Activated CD4-positive, alpha-beta memory T cell treated with anti-CD3 and anti-CD28 coated beads for 36 hours (primary cell): Measurements from ENCODE around the gene ZBED5. TPM values are rescaled to one million over a fixed set of nuclear protein-coding genes. Genes with fewer than 3 reads are reported as not detected.
"Not testable (repeated sequence)": the region's sequence is repeated elsewhere in the genome, so short reads cannot be mapped to it uniquely, and the experiment has no call there.

Source experiments
- CTCF ChIA-PET: fragments of 350-600 bp; sonication (Branson Sonifier 250); formaldehyde crosslinking; loops from one replicate; lab custom pipeline; 2021; ENCODE audit warnings: antibody characterized with exemption, inconsistent platforms; lab: Charles Lee
- POLR2A ChIA-PET: fragments of 350-600 bp; sonication (Branson Sonifier 250); formaldehyde crosslinking; loops from one replicate; lab custom pipeline; 2021; ENCODE audit warnings: antibody characterized with exemption; lab: Charles Lee
- DNase-seq: peaks from one replicate; pipeline ENCODE4 v3.0.0-alpha.2; 2020
- H3K27ac Mint-ChIP-seq: one replicate; pipeline ENCODE4 v1.8.0; 2021; ENCODE audit warnings: mixed read lengths
- H3K27me3 Mint-ChIP-seq: one replicate; pipeline ENCODE4 v1.8.0; 2021; ENCODE audit warnings: mixed read lengths
- H3K36me3 Mint-ChIP-seq: one replicate; pipeline ENCODE4 v1.8.0; 2021; ENCODE audit warnings: mixed read lengths
- H3K4me1 Mint-ChIP-seq: one replicate; pipeline ENCODE4 v1.8.0; 2021; ENCODE audit warnings: low read depth, mixed read lengths
- H3K4me3 Mint-ChIP-seq: one replicate; pipeline ENCODE4 v1.8.0; 2021; ENCODE audit warnings: mild to moderate bottlenecking, mixed read lengths
- H3K9me3 Mint-ChIP-seq: one replicate; pipeline ENCODE4 v1.8.0; 2021; ENCODE audit warnings: mixed read lengths
- intact Hi-C: fragments of 100-400 bp; cut with micrococcal nuclease; formaldehyde crosslinking; loops from one replicate; pipeline ENCODE4 v1.15.1; 2023
- total RNA-seq, 2 experiments: library from RNA; stranded (reverse); gene quantifications; one replicate each; pipeline ENCODE4 v1.2.3, GENCODE V29; 2021

The ZBED5 gene
- total RNA-seq, 2 experiments from 2014 or later, result 39.8 to 43.3 TPM

GRCh38 chr11:10893714-10894151 is 35.9 kb upstream of the ZBED5 start:
- Mint-ChIP-seq H3K36me3 (peaks cover 7% of the 10 kb centered on the region), H3K4me1 (no peaks in the 10 kb centered on the region), H3K9me3 (peaks cover 13% of the 10 kb centered on the region), H3K27me3 (peaks cover 7% of the 10 kb centered on the region), H3K27ac (no peak overlapping the region), H3K4me3 (no peak overlapping the region)
- intact Hi-C loops, result no loop called here
- POLR2A ChIA-PET, result no interaction called here
- DNase-seq, result no peak
- CTCF ChIA-PET, result interaction anchor here (2.4 kb wide), 1 partner anchor 15 kb away, joined by 9 read pairs; no protein-coding TSS in a partner anchor

GRCh38 chr11:10892250-10892649 is 34.4 kb upstream of the ZBED5 start:
- ChIA-PET CTCF (no interaction called here), POLR2A (no interaction called here)
- no peak for DNase-seq
- Mint-ChIP-seq H3K9me3 (peaks cover 13% of the 10 kb centered on the region), H3K27ac (no peak overlapping the region), H3K36me3 (peaks cover 7% of the 10 kb centered on the region), H3K27me3 (peaks cover 7% of the 10 kb centered on the region), H3K4me1 (no peaks in the 10 kb centered on the region), H3K4me3 (no peak overlapping the region)
- intact Hi-C loops, result no loop called here

- no peak for DNase-seq
- ChIA-PET CTCF (no interaction called here), POLR2A (no interaction called here)
- intact Hi-C loops, result no loop called here
- Mint-ChIP-seq H3K36me3 (peaks cover 7% of the 10 kb centered on the region), H3K4me3 (no peak overlapping the region), H3K27me3 (peaks cover 7% of the 10 kb centered on the region), H3K4me1 (no peaks in the 10 kb centered on the region), H3K27ac (no peak overlapping the region), H3K9me3 (peaks cover 13% of the 10 kb centered on the region)
Observed at GRCh38 chr11:10891151-10891720, 33.4 kb upstream of the ZBED5 start.

GRCh38 chr11:10890083-10890482 is 32.2 kb upstream of the ZBED5 start:
- CTCF ChIA-PET, POLR2A ChIA-PET, H3K27ac Mint-ChIP-seq, H3K27me3 Mint-ChIP-seq, intact Hi-C loops, DNase-seq, H3K4me1 Mint-ChIP-seq, H3K36me3 Mint-ChIP-seq, H3K4me3 Mint-ChIP-seq: not testable (repeated sequence)
- H3K9me3 Mint-ChIP-seq, result peaks cover 13% of the 10 kb centered on the region

GRCh38 chr11:10887307-10887706 is 29.5 kb upstream of the ZBED5 start:
- H3K27me3 Mint-ChIP-seq, result peaks cover 7% of the 10 kb centered on the region
- CTCF ChIA-PET, result interaction anchor here (0.9 kb wide), 1 partner anchor 9 kb away, joined by 3 read pairs; no protein-coding TSS in a partner anchor
- H3K27ac Mint-ChIP-seq, result no peak overlapping the region
- DNase-seq, result no peak
- intact Hi-C loops, result no loop called here
- H3K4me3 Mint-ChIP-seq, result no peak overlapping the region
- H3K36me3 Mint-ChIP-seq, result peaks cover 9% of the 10 kb centered on the region
- no peaks in the 10 kb centered on the region for H3K4me1 Mint-ChIP-seq
- peaks cover 20% of the 10 kb centered on the region for H3K9me3 Mint-ChIP-seq
- POLR2A ChIA-PET, result no interaction called here

- CTCF ChIA-PET, result no interaction called here
- Mint-ChIP-seq H3K36me3 (peaks cover 9% of the 10 kb centered on the region), H3K9me3 (peaks cover 20% of the 10 kb centered on the region), H3K4me3 (no peak overlapping the region), H3K27ac (no peak overlapping the region), H3K4me1 (no peaks in the 10 kb centered on the region), H3K27me3 (peaks cover 7% of the 10 kb centered on the region)
- POLR2A ChIA-PET, result no interaction called here
- no peak for DNase-seq
- intact Hi-C loops, result no loop called here
Observed at GRCh38 chr11:10886652-10887250, 28.9 kb upstream of the ZBED5 start.

- Mint-ChIP-seq H3K27ac (no peak overlapping the region), H3K4me3 (no peak overlapping the region), H3K4me1 (no peaks in the 10 kb centered on the region), H3K36me3 (peaks cover 9% of the 10 kb centered on the region), H3K9me3 (peaks cover 20% of the 10 kb centered on the region), H3K27me3 (peaks cover 7% of the 10 kb centered on the region)
- intact Hi-C loops, result no loop called here
- ChIA-PET POLR2A (no interaction called here), CTCF (no interaction called here)
- no peak for DNase-seq
Observed at GRCh38 chr11:10885703-10886363, 28.0 kb upstream of the ZBED5 start.

- POLR2A ChIA-PET, H3K4me1 Mint-ChIP-seq, DNase-seq, CTCF ChIA-PET, H3K36me3 Mint-ChIP-seq, H3K9me3 Mint-ChIP-seq, H3K27me3 Mint-ChIP-seq, intact Hi-C loops, H3K27ac Mint-ChIP-seq, H3K4me3 Mint-ChIP-seq: not testable (repeated sequence)
Observed at GRCh38 chr11:10884292-10884691, 26.4 kb upstream of the ZBED5 start.

- no peaks in the 10 kb centered on the region for H3K27me3 Mint-ChIP-seq
- H3K4me1 Mint-ChIP-seq, result peaks cover 11% of the 10 kb centered on the region
- CTCF ChIA-PET, result no interaction called here
- peaks cover 5% of the 10 kb centered on the region for H3K36me3 Mint-ChIP-seq
- H3K9me3 Mint-ChIP-seq, result peaks cover 7% of the 10 kb centered on the region
- H3K4me3 Mint-ChIP-seq, result no peak overlapping the region
- no peak overlapping the region for H3K27ac Mint-ChIP-seq
- intact Hi-C loops, result no loop called here
- POLR2A ChIA-PET, result interaction anchor here (0.6 kb wide), 1 partner anchor 469 kb away, joined by 3 read pairs; no protein-coding TSS in a partner anchor
- DNase-seq, result no peak
Observed at GRCh38 chr11:10881892-10882291, 24.0 kb upstream of the ZBED5 start.

- Mint-ChIP-seq H3K27me3 (no peaks in the 10 kb centered on the region), H3K4me3 (no peak overlapping the region), H3K9me3 (peaks cover under 1% of the 10 kb centered on the region), H3K27ac (no peak overlapping the region), H3K36me3 (peaks cover 11% of the 10 kb centered on the region), H3K4me1 (peaks cover 11% of the 10 kb centered on the region)
- intact Hi-C loops, result no loop called here
- DNase-seq, result no peak
- POLR2A ChIA-PET, result interaction anchor here (1.1 kb wide), 1 partner anchor 21 kb away, joined by 4 read pairs; the partner anchor contains the start of gene ZBED5
- CTCF ChIA-PET, result interaction anchor here (0.6 to 2.2 kb wide), 30 partner anchors 9 to 293 kb away, joined by 3 to 13 read pairs (median 4); partner anchors contain the start of genes EIF4G2 and ZBED5
Observed at GRCh38 chr11:10878408-10879214, 20.8 kb upstream of the ZBED5 start.

GRCh38 chr11:10876158-10876557 is 18.3 kb upstream of the ZBED5 start:
- Mint-ChIP-seq H3K36me3 (peaks cover 27% of the 10 kb centered on the region), H3K27ac (no peak overlapping the region), H3K4me1 (peaks cover 11% of the 10 kb centered on the region), H3K9me3 (peaks cover 18% of the 10 kb centered on the region), H3K27me3 (no peaks in the 10 kb centered on the region), H3K4me3 (no peak overlapping the region)
- CTCF ChIA-PET, result interaction anchor here (1.4 kb wide), 1 partner anchor 83 kb away, joined by 6 read pairs; no protein-coding TSS in a partner anchor
- intact Hi-C loops, result no loop called here
- POLR2A ChIA-PET, result no interaction called here
- DNase-seq, result no peak
